Parathyroid adenoma (tissue), 2 donors: ENCODE results near the gene FYB2.

Experiments used
- H2AFZ ChIP-seq: fragments of 300-600 bp; sonication (generic); one replicate; pipeline ENCODE4 v1.7.0; 2017; ENCODE audit warnings: antibody characterized with exemption, mild to moderate bottlenecking
- H3K27ac ChIP-seq: fragments of 300-600 bp; sonication (generic); one replicate; pipeline ENCODE4 v1.7.0; 2017
- H3K27me3 ChIP-seq: fragments of 300-600 bp; sonication (generic); one replicate; pipeline ENCODE4 v1.7.0; 2017; ENCODE audit warnings: low read length; ENCODE audit not compliant: control insufficient read depth, insufficient read depth
- H3K36me3 ChIP-seq: fragments of 300-600 bp; sonication (generic); one replicate; pipeline ENCODE4 v1.7.0; 2017; ENCODE audit warnings: low read length; ENCODE audit not compliant: control insufficient read depth, insufficient read depth
- H3K4me1 ChIP-seq: fragments of 300-600 bp; sonication (generic); one replicate; pipeline ENCODE4 v1.7.0; 2017; ENCODE audit warnings: control low read depth
- H3K4me2 ChIP-seq: fragments of 300-600 bp; sonication (generic); one replicate; pipeline ENCODE4 v1.7.0; 2017; ENCODE audit warnings: low read length
- H3K4me3 ChIP-seq: fragments of 300-600 bp; sonication (generic); one replicate; pipeline ENCODE4 v1.7.0; 2017; ENCODE audit warnings: low read depth, low read length
- H3K79me2 ChIP-seq: fragments of 300-600 bp; sonication (generic); one replicate; pipeline ENCODE4 v1.7.0; 2017; ENCODE audit warnings: control low read depth
- H3K9ac ChIP-seq: fragments of 300-600 bp; sonication (generic); one replicate; pipeline ENCODE4 v1.7.0; 2017; ENCODE audit warnings: mild to moderate bottlenecking
- H3K9me3 ChIP-seq: fragments of 300-600 bp; sonication (generic); one replicate; pipeline ENCODE4 v1.7.0; 2017; ENCODE audit warnings: low read length; ENCODE audit not compliant: control insufficient read depth
- CTCF ChIP-seq: fragments of 300-600 bp; sonication (generic); IDR thresholded peaks from one replicate; pipeline ENCODE4 v1.7.0; 2017; ENCODE audit warnings: antibody characterized with exemption, mild to moderate bottlenecking
- donor health status: primary hyperparathyroidism.

The FYB2 gene

GRCh38 chr1:56688522-56689026, 130.6 kb downstream of the FYB2 start:
- no peaks in the 10 kb centered on the region for H3K4me1 ChIP-seq
- H3K4me2 ChIP-seq: no peak overlapping the region
- no peaks in the 10 kb centered on the region for H3K36me3 ChIP-seq
- H3K9ac ChIP-seq: no peak overlapping the region
- TF ChIP-seq CTCF: no peak
- H2AFZ ChIP-seq: no peak overlapping the region
- H3K27ac ChIP-seq: no peak overlapping the region
- no peak overlapping the region for H3K4me3 ChIP-seq
- H3K9me3 ChIP-seq: no peaks in the 10 kb centered on the region
- no peaks in the 10 kb centered on the region for H3K27me3 ChIP-seq
- H3K79me2 ChIP-seq: no peaks in the 10 kb centered on the region

DNA sequence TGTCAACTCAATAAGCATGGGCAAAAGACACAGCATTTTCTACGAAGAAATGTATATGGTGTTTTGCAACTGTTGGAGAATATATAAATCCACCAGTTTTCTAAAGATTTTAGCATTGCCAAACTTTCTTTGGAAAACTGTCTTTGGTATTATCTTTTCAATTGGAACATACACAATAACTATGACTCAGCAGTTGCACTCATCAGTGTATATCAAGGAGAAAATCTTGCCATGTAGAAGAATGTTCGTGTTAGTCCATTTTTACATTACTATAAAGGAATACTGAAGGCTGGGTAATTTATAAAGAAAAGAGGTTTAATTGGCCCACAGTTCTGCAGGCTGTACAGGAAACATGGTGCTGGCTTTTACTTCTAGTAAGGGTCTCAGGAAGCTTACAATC, 133.0 kb downstream of the FYB2 start:
- Histone ChIP-seq H3K36me3 (no peaks in the 10 kb centered on the region), H3K27me3 (no peaks in the 10 kb centered on the region), H3K79me2 (no peaks in the 10 kb centered on the region), H3K9ac (no peak overlapping the region), H2AFZ (no peak overlapping the region), H3K27ac (no peak overlapping the region), H3K9me3 (no peaks in the 10 kb centered on the region), H3K4me3 (no peak overlapping the region), H3K4me1 (no peaks in the 10 kb centered on the region), H3K4me2 (no peak overlapping the region)
- TF ChIP-seq CTCF: no peak

- H3K79me2 ChIP-seq: no peaks in the 10 kb centered on the region
- no peaks in the 10 kb centered on the region for H3K27me3 ChIP-seq
- H3K9me3 ChIP-seq: no peaks in the 10 kb centered on the region
- H2AFZ ChIP-seq: no peak overlapping the region
- H3K27ac ChIP-seq: no peak overlapping the region
- H3K36me3 ChIP-seq: no peaks in the 10 kb centered on the region
- H3K4me3 ChIP-seq: no peak overlapping the region
- no peak overlapping the region for H3K4me2 ChIP-seq
- H3K9ac ChIP-seq: no peak overlapping the region
- no peaks in the 10 kb centered on the region for H3K4me1 ChIP-seq
- TF ChIP-seq CTCF: no peak
Observed at GRCh38 chr1:56683569-56683968, 135.6 kb downstream of the FYB2 start.

DNA sequence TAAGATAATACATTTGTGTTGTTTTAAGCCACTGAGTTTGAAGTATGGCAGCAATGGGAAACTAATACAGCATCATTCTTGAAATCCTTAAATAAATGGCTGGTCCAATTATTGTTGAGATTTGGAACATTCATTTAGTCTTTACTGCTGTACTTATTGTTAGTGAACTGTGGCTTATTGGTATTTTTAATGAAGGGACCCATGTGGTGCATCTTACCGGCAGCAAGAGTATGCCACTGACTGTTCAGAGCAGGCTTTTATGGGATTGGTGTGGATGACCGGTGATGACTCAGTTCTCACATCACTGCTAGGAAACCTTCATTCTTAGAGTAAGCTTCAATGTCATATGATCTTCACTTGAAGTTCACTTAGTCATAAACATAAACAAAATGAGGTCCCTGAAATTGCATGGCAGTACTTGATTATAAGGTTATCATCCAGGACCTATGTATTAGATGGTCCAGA, 142.6 kb downstream of the FYB2 start:
- TF ChIP-seq CTCF: no peak
- no peak overlapping the region for H2AFZ ChIP-seq
- no peaks in the 10 kb centered on the region for H3K4me1 ChIP-seq

DNA sequence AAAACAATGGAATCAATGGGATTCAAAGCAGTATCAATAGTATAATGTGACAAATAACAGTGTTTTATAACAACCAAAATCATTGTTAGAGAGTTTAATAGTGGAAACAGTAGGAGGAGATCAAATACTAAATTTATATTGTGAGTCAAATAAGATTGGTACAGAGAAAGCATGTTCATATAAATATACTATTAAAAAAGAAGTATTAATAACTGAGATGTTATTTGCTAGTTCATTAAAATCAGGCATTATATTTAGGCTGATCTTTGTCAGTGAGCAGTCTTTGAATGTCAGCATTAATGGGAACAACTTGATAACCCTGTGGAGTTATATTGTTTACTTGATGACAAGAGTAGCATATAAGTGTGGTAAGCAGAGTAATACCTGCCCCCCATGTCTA, 143.4 kb downstream of the FYB2 start:
- no peak overlapping the region for H3K4me2 ChIP-seq

More for the DNA sequence above, 142.6 kb downstream of the FYB2 start:
- no peak overlapping the region for H3K4me3 ChIP-seq
- H3K36me3 ChIP-seq: no peaks in the 10 kb centered on the region
- H3K9me3 ChIP-seq: no peaks in the 10 kb centered on the region
- H3K79me2 ChIP-seq: no peaks in the 10 kb centered on the region
- no peak overlapping the region for H3K9ac ChIP-seq
- no peak overlapping the region for H3K27ac ChIP-seq
- H3K4me2 ChIP-seq: no peak overlapping the region
- no peaks in the 10 kb centered on the region for H3K27me3 ChIP-seq

More for the DNA sequence above, 143.4 kb downstream of the FYB2 start:
- Histone ChIP-seq H3K36me3 (no peaks in the 10 kb centered on the region), H3K27me3 (no peaks in the 10 kb centered on the region), H2AFZ (no peak overlapping the region), H3K9ac (no peak overlapping the region), H3K4me3 (no peak overlapping the region), H3K9me3 (no peaks in the 10 kb centered on the region), H3K4me1 (no peaks in the 10 kb centered on the region), H3K27ac (no peak overlapping the region), H3K79me2 (no peaks in the 10 kb centered on the region)
- TF ChIP-seq CTCF: no peak
